Measurements from ENCODE around the gene NRCAM. TPM values are rescaled to one million over a fixed set of nuclear protein-coding genes. Genes with fewer than 3 reads are reported as not detected.

Gene NRCAM
- total RNA-seq, 1 donor from 2014 or later = 0.14 TPM

GRCh38 chr7:108270385-108271015 is 185.7 kb downstream of the NRCAM start:
- Histone ChIP-seq H3K27me3 (ENCODE audit: low read depth) (peaks cover 4% of the 10 kb centered on the region), H3K9me3 (replicated peaks) (no peaks in the 10 kb centered on the region), H3K4me1 (peaks cover 6% of the 10 kb centered on the region), H3K36me3 (no peaks in the 10 kb centered on the region), H3K27ac (replicated peaks) (no peak overlapping the region), H3K4me3 (no peak overlapping the region)
- no peak for TF ChIP-seq CTCF (IDR thresholded peaks at IDR 0.05; ENCODE audit: borderline replicate concordance)
- no peak for DNase-seq
- intact Hi-C loops (cut with micrococcal nuclease) = no loop called here

- intact Hi-C loops (cut with micrococcal nuclease) = no loop called here
- no peak overlapping the region for H3K27ac ChIP-seq (replicated peaks)
- H3K36me3 ChIP-seq = no peaks in the 10 kb centered on the region
- peaks cover 4% of the 10 kb centered on the region for H3K27me3 ChIP-seq (ENCODE audit: low read depth)
- no peaks in the 10 kb centered on the region for H3K9me3 ChIP-seq (replicated peaks)
- DNase-seq = no peak
- H3K4me1 ChIP-seq = peaks cover 6% of the 10 kb centered on the region
- no peak overlapping the region for H3K4me3 ChIP-seq
- no peak for TF ChIP-seq CTCF (IDR thresholded peaks at IDR 0.05; ENCODE audit: borderline replicate concordance)
These were observed 187.9 kb downstream of the NRCAM start for GRCh38 chr7:108268200-108268820.

GRCh38 chr7:108267615-108268014 is 188.6 kb downstream of the NRCAM start:
- TF ChIP-seq CTCF (IDR thresholded peaks at IDR 0.05; ENCODE audit: borderline replicate concordance) = no peak
- H3K27me3 ChIP-seq (ENCODE audit: low read depth) = peaks cover 4% of the 10 kb centered on the region
- no peak for DNase-seq
- H3K9me3 ChIP-seq (replicated peaks) = no peaks in the 10 kb centered on the region
- H3K36me3 ChIP-seq = no peaks in the 10 kb centered on the region
- intact Hi-C loops (cut with micrococcal nuclease) = no loop called here
- peaks cover 6% of the 10 kb centered on the region for H3K4me1 ChIP-seq
- H3K27ac ChIP-seq (replicated peaks) = no peak overlapping the region
- no peak overlapping the region for H3K4me3 ChIP-seq

GRCh38 chr7:108266491-108266890 is 189.7 kb downstream of the NRCAM start:
- peaks cover 4% of the 10 kb centered on the region for H3K27me3 ChIP-seq (ENCODE audit: low read depth)
- no peaks in the 10 kb centered on the region for H3K36me3 ChIP-seq
- H3K4me1 ChIP-seq = peaks cover 6% of the 10 kb centered on the region
- H3K4me3 ChIP-seq = no peak overlapping the region
- TF ChIP-seq CTCF (IDR thresholded peaks at IDR 0.05; ENCODE audit: borderline replicate concordance) = no peak
- H3K9me3 ChIP-seq (replicated peaks) = no peaks in the 10 kb centered on the region
- no peak for DNase-seq
- intact Hi-C loops (cut with micrococcal nuclease) = no loop called here
- no peak overlapping the region for H3K27ac ChIP-seq (replicated peaks)

- peaks cover 4% of the 10 kb centered on the region for H3K27me3 ChIP-seq (ENCODE audit: low read depth)
- no peaks in the 10 kb centered on the region for H3K36me3 ChIP-seq
- H3K4me1 ChIP-seq = peaks cover 6% of the 10 kb centered on the region
- H3K27ac ChIP-seq (replicated peaks) = no peak overlapping the region
- no peak for DNase-seq
- no peak for TF ChIP-seq CTCF (IDR thresholded peaks at IDR 0.05; ENCODE audit: borderline replicate concordance)
- no peak overlapping the region for H3K4me3 ChIP-seq
- intact Hi-C loops (cut with micrococcal nuclease) = no loop called here
- H3K9me3 ChIP-seq (replicated peaks) = no peaks in the 10 kb centered on the region
These were observed 190.2 kb downstream of the NRCAM start for GRCh38 chr7:108266035-108266434.
